ENCODE results near the gene ADARB2. TPM values are rescaled to one million over a fixed set of nuclear protein-coding genes. Genes with fewer than 3 reads are reported as not detected.

The ADARB2 gene
- total RNA-seq, 1 donor from 2014 or later, result 1.8 TPM

DNA sequence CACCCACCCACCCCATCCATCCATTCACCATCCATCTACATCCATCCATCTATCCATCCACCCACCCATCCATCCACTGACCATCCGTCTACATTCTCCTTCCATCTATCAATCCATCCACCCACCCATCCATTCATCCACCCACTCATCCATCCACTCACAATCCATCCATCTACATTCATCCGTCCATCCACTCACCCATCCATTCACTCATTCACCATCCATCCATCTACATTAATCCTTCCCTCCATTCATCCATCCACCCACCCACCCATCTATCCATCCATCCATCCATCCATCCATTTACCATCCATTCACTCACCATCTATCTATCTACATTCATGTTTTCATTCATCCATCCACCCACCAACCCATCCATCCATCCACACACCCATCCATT is 292.5 kb downstream of the ADARB2 start:
- peaks cover 2% of the 10 kb centered on the region for H3K27me3 Mint-ChIP-seq (ENCODE audit: low read depth)

GRCh38 chr10:1440897-1441296 is 296.4 kb downstream of the ADARB2 start:
- Mint-ChIP-seq H3K4me3 (no peak overlapping the region), H3K27ac (ENCODE audit: unreplicated experiment) (no peak overlapping the region), H3K9me3 (no peaks in the 10 kb centered on the region), H3K36me3 (ENCODE audit: low read depth) (no peaks in the 10 kb centered on the region), H3K4me1 (no peaks in the 10 kb centered on the region), H3K27me3 (ENCODE audit: low read depth) (no peaks in the 10 kb centered on the region)
- no peak for DNase-seq (ENCODE audit: low read depth, low spot score)
- TF ChIP-seq, protein P1, sequence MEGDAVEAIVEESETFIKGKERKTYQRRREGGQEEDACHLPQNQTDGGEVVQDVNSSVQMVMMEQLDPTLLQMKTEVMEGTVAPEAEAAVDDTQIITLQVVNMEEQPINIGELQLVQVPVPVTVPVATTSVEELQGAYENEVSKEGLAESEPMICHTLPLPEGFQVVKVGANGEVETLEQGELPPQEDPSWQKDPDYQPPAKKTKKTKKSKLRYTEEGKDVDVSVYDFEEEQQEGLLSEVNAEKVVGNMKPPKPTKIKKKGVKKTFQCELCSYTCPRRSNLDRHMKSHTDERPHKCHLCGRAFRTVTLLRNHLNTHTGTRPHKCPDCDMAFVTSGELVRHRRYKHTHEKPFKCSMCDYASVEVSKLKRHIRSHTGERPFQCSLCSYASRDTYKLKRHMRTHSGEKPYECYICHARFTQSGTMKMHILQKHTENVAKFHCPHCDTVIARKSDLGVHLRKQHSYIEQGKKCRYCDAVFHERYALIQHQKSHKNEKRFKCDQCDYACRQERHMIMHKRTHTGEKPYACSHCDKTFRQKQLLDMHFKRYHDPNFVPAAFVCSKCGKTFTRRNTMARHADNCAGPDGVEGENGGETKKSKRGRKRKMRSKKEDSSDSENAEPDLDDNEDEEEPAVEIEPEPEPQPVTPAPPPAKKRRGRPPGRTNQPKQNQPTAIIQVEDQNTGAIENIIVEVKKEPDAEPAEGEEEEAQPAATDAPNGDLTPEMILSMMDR (conservative IDR thresholded peaks at IDR 0.05), result no peak

More for the DNA sequence above, 292.5 kb downstream of the ADARB2 start:
- no peaks in the 10 kb centered on the region for H3K4me1 Mint-ChIP-seq
- H3K4me3 Mint-ChIP-seq, result no peak overlapping the region
- no peak overlapping the region for H3K27ac Mint-ChIP-seq (ENCODE audit: unreplicated experiment)
- H3K9me3 Mint-ChIP-seq, result no peaks in the 10 kb centered on the region
- TF ChIP-seq, protein P1 (conservative IDR thresholded peaks at IDR 0.05), result no peak
- H3K36me3 Mint-ChIP-seq (ENCODE audit: low read depth), result no peaks in the 10 kb centered on the region
- no peak for DNase-seq (ENCODE audit: low read depth, low spot score)

DNA sequence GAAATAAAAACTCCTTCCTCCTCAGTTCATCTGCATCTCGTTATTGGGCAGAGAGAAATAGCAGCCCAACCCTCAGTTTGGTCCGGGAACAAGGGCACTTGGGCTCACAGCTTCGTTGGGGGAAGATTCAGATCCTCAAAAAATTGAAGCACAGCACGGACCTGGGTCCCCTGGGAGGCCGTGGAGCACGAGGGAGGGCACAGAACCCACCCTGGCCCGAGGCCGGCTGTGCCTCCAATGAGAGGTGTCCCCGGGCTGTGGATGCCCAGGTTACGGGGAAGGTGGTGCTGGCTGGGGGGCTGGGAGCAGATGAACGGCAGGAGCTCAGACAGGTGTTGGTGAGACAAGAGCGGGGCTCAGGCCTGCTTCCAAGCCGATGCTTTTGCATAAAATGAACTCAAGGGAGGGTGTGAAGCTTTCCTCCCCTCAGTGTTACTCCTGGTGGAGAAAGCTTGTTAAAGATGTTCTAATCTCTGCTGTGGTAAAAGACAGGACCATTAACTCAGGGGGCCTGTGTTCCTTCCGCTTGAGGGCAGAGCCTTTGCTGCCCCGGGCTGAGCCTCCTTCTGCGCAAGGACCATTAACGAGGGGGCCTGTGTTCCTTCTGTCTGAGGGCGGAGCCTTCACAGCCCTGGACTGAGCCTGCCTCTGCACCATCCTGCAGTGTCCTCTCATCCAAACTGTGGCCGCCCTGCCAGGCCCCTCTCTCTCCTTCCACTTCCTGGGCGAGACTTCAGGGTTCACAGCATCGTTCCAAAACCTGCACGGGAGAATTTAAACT is 302.2 kb downstream of the ADARB2 start:
- TF ChIP-seq, protein P1 (conservative IDR thresholded peaks at IDR 0.05), result no peak
- no peak overlapping the region for H3K27ac Mint-ChIP-seq (ENCODE audit: unreplicated experiment)
- peaks cover 13% of the 10 kb centered on the region for H3K4me1 Mint-ChIP-seq
- no peak for DNase-seq (ENCODE audit: low read depth, low spot score)
- H3K9me3 Mint-ChIP-seq, result no peaks in the 10 kb centered on the region
- H3K27me3 Mint-ChIP-seq (ENCODE audit: low read depth), result no peaks in the 10 kb centered on the region
- peaks cover under 1% of the 10 kb centered on the region for H3K36me3 Mint-ChIP-seq (ENCODE audit: low read depth)
- no peak overlapping the region for H3K4me3 Mint-ChIP-seq

GRCh38 chr10:1434202-1434601 is 303.1 kb downstream of the ADARB2 start:
- DNase-seq (ENCODE audit: low read depth, low spot score), result no peak
- Mint-ChIP-seq H3K27me3 (ENCODE audit: low read depth) (no peaks in the 10 kb centered on the region), H3K4me1 (peaks cover 13% of the 10 kb centered on the region), H3K4me3 (no peak overlapping the region), H3K27ac (ENCODE audit: unreplicated experiment) (no peak overlapping the region), H3K36me3 (ENCODE audit: low read depth) (peaks cover 2% of the 10 kb centered on the region), H3K9me3 (no peaks in the 10 kb centered on the region)
- TF ChIP-seq, protein P1 (conservative IDR thresholded peaks at IDR 0.05), result no peak

- TF ChIP-seq, protein P1 (conservative IDR thresholded peaks at IDR 0.05), result no peak
- Mint-ChIP-seq H3K27me3 (ENCODE audit: low read depth) (no peaks in the 10 kb centered on the region), H3K4me3 (no peak overlapping the region), H3K27ac (ENCODE audit: unreplicated experiment) (no peak overlapping the region), H3K4me1 (peaks cover 13% of the 10 kb centered on the region), H3K36me3 (ENCODE audit: low read depth) (peaks cover 2% of the 10 kb centered on the region), H3K9me3 (no peaks in the 10 kb centered on the region)
- DNase-seq (ENCODE audit: low read depth, low spot score), result no peak
Observed at GRCh38 chr10:1432161-1432560, 305.2 kb downstream of the ADARB2 start.
